Measurements from ENCODE around the gene LHPP.

LHPP gene

DNA sequence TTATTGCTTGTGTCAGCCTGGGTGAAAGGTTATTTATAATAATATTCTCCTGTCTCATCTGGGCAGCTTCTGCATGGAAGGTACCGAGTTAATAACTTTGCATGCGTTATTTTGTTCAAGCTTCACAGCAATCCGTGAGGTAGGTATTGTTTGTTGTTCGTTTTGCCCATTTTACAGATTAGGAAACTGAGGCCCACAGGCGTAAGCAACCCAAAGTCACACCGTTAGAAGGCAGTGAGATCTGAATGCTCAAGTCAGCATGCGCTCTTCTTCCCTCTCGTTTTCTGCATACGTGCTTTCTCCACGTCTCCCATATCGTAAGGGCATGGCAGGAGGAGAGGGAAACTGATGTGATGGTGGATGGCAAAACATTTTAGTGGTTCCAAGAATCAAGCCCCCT, 34.1 kb downstream of the LHPP start:
- TF ChIP-seq MYC (IDR thresholded peaks at IDR 0.05; ENCODE audit: low read depth, low read length) (no peak), POLR2A (IDR thresholded peaks at IDR 0.05; ENCODE audit: extremely low read depth, insufficient read length) (no peak)
- TF ChIP-seq, protein P1, sequence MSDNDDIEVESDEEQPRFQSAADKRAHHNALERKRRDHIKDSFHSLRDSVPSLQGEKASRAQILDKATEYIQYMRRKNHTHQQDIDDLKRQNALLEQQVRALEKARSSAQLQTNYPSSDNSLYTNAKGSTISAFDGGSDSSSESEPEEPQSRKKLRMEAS (IDR thresholded peaks at IDR 0.05; ENCODE audit: low read depth, low read length) = no peak
- TF ChIP-seq, protein P2, sequence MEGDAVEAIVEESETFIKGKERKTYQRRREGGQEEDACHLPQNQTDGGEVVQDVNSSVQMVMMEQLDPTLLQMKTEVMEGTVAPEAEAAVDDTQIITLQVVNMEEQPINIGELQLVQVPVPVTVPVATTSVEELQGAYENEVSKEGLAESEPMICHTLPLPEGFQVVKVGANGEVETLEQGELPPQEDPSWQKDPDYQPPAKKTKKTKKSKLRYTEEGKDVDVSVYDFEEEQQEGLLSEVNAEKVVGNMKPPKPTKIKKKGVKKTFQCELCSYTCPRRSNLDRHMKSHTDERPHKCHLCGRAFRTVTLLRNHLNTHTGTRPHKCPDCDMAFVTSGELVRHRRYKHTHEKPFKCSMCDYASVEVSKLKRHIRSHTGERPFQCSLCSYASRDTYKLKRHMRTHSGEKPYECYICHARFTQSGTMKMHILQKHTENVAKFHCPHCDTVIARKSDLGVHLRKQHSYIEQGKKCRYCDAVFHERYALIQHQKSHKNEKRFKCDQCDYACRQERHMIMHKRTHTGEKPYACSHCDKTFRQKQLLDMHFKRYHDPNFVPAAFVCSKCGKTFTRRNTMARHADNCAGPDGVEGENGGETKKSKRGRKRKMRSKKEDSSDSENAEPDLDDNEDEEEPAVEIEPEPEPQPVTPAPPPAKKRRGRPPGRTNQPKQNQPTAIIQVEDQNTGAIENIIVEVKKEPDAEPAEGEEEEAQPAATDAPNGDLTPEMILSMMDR (IDR thresholded peaks at IDR 0.05; ENCODE audit: low read depth, low read length) = no peak
- no peak overlapping the region for H3K4me3 ChIP-seq (ENCODE audit: low read depth, low read length)
- DNase-seq (ENCODE audit: low read depth) = no peak

DNA sequence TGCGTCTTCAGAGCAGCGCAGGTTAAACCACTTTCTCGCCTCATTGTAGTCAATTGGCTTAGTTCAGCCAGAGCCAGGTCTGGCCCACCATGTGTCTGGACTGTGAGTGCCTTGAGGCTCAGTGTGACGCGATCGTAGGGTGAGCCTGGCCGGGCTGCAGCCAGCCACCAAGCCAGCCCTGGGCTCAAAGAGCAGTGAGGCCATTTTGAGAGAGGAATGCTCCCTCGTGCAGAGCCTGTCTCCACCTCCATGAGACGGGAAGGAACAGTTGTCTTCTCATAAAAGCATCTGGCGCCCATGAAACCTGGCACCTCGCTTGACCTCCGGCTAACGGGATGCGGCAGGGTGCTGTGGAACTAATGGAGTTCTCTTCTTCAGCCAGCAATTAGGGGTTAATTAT, 34.5 kb downstream of the LHPP start:
- DNase-seq (ENCODE audit: low read depth) = no peak
- no peak overlapping the region for H3K4me3 ChIP-seq (ENCODE audit: low read depth, low read length)
- TF ChIP-seq POLR2A (IDR thresholded peaks at IDR 0.05; ENCODE audit: extremely low read depth, insufficient read length) (no peak), MYC (IDR thresholded peaks at IDR 0.05; ENCODE audit: low read depth, low read length) (no peak)
- TF ChIP-seq, protein P1 (IDR thresholded peaks at IDR 0.05; ENCODE audit: low read depth, low read length) = no peak
- TF ChIP-seq, protein P2 (IDR thresholded peaks at IDR 0.05; ENCODE audit: low read depth, low read length) = no peak

DNA sequence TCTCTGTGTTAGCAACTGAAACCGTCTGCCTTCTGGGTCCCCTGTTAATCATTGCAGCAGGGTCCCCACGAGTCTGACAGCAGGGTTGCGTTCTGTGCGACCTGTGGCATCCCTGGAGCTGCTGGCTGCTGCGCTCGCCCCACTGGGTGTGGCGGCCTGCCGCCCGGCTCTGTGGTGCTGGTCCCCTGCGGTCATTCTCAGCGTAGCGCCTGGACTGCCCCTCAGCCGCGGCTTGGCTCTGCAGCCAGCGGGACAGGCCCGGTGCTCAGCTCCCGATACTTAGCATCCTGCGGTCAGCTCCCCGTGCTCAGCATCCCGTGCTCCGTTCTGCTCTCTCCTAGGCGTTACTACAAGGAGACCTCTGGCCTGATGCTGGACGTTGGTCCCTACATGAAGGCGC, 35.0 kb downstream of the LHPP start:
- TF ChIP-seq, protein P2 (IDR thresholded peaks at IDR 0.05; ENCODE audit: low read depth, low read length) = no peak
- no peak for TF ChIP-seq MYC (IDR thresholded peaks at IDR 0.05; ENCODE audit: low read depth, low read length)
- TF ChIP-seq POLR2A (IDR thresholded peaks at IDR 0.05; ENCODE audit: extremely low read depth, insufficient read length) = no peak
- DNase-seq (ENCODE audit: low read depth) = no peak
- H3K4me3 ChIP-seq (ENCODE audit: low read depth, low read length) = no peak overlapping the region

DNA sequence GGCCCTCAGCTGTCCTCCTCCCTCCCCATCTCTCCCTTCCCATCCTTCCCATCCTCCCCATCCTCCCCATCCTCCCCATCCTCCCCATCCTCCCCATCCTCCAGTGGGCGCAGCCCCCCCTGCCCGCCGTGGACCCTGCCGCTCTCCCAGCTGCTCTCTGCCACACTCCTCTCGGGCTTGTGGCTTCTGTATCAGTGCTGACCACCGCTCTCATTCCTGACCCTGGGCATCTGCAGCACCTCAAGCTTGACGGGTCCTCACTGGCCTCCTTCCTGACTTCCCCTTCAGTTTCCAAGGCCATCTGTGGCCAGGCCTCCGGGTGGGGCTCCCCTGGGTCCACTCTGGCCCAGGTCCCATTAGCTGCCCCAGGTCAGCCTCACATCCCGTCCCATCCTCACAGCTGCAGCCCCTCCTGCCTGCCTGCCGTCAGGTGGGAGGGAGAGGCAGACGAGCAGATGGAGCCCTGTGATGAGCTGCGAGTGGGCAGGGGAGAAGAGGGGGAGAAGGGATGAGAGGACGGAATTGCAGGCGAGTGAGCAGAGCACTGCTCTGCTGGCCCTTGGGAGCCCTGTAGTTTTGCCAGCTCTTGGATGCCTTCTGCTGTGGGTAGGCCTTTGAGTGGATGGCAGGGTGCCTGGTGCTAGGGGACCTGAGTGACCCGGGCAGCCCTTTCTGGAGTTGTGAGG, 35.7 kb downstream of the LHPP start:
- TF ChIP-seq MYC (IDR thresholded peaks at IDR 0.05; ENCODE audit: low read depth, low read length) (no peak), POLR2A (IDR thresholded peaks at IDR 0.05; ENCODE audit: extremely low read depth, insufficient read length) (no peak)
- TF ChIP-seq, protein P1 (IDR thresholded peaks at IDR 0.05; ENCODE audit: low read depth, low read length) = no peak
- TF ChIP-seq, protein P2 (IDR thresholded peaks at IDR 0.05; ENCODE audit: low read depth, low read length) = no peak
- H3K4me3 ChIP-seq (ENCODE audit: low read depth, low read length) = no peak overlapping the region
- no peak for DNase-seq (ENCODE audit: low read depth)

DNA sequence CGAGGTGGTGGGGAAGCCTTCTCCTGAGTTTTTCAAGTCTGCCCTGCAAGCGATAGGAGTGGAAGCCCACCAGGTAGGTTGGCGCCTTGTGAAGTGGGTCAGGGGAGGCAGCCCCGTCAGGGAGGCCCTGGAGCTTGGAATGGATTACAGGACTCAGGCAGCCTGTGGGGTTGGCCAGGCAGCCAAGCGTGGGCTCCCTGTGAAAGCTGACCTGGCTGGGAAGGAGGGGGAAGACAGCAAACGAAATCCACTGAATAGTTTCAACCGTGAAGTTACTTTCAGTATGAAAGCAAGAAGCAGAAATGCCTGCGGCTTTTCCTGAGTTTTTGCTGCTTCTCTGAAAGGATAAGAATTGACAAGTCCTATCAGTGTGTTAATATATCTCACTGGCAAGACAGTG, 36.4 kb downstream of the LHPP start:
- DNase-seq (ENCODE audit: low read depth) = no peak
- TF ChIP-seq, protein P2 (IDR thresholded peaks at IDR 0.05; ENCODE audit: low read depth, low read length) = no peak
- TF ChIP-seq, protein P1 (IDR thresholded peaks at IDR 0.05; ENCODE audit: low read depth, low read length) = no peak
- TF ChIP-seq POLR2A (IDR thresholded peaks at IDR 0.05; ENCODE audit: extremely low read depth, insufficient read length) (no peak), MYC (IDR thresholded peaks at IDR 0.05; ENCODE audit: low read depth, low read length) (no peak)
- no peak overlapping the region for H3K4me3 ChIP-seq (ENCODE audit: low read depth, low read length)

Data from NB4 (cell line).